Activated T-cell treated with anti-CD3 and anti-CD28 coated beads for 1 hour (primary cell): ENCODE measurements around the gene RPS6KB2.
"Not testable (repeated sequence)": the region's sequence is repeated elsewhere in the genome, so short reads cannot be mapped to it uniquely, and the experiment has no call there.

ENCODE experiments used
- DNase-seq: peaks from one replicate; pipeline ENCODE4 v3.0.0-alpha.2; 2020; ENCODE audit warnings: low read depth

RPS6KB2 gene

DNA sequence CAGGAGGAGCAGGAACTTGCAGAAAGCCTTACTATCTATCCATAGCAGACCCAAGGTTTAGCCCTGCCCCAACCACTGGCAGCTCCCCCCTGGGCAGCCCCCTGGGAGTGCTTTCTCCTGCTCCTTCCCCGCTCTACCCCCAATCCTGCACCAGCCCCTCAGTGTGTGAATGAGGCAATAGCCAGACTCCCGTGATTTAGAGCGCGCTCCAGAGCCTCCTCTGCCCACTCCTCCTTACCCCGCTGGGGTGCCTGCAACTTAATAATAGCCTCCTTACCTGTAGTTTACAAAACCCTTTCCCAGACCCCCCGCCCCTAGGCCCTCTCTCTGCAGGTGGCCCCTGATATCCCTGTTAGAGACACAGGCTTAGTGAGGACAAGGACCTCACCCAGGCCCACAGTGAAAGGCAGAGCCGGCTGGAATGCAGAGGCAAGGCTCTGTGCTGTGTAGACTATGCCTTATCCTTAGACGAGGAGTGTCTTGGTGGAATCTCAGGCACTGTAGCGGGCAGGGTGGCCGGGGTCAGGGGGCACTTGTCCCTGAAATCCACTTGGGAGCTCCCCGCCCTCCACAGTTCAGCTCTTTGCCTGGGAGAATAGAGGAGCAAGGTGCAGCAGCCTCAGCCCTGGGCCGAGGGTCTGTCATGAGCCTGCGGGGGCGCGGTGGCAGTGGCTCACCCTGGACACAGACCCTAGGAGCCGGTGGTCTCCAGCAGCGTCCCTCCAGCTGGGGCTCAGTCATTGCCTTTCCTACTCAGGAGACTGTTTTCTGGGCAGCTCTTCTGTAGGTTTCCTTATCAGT, 17.1 kb upstream of the RPS6KB2 start:
- DNase-seq = no peak

DNA sequence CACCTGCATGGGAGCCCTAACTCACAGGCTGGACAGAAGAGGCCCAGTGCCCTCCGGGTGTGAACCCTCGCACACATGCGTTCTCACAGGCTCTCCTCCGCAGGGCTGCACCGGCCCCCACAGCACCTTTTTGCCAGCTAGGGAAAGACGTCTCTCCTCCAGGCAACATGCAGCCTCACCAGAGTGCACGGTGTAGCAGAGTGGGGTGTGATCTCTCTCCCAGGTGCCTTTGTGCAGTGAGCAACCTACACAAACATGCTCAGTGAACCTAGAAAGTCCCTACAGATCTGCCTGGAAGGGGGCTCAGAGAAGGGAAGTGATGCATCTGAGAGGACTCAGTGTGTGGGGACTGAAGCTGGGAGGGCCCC, 16.5 kb upstream of the RPS6KB2 start:
- DNase-seq = no peak

DNA sequence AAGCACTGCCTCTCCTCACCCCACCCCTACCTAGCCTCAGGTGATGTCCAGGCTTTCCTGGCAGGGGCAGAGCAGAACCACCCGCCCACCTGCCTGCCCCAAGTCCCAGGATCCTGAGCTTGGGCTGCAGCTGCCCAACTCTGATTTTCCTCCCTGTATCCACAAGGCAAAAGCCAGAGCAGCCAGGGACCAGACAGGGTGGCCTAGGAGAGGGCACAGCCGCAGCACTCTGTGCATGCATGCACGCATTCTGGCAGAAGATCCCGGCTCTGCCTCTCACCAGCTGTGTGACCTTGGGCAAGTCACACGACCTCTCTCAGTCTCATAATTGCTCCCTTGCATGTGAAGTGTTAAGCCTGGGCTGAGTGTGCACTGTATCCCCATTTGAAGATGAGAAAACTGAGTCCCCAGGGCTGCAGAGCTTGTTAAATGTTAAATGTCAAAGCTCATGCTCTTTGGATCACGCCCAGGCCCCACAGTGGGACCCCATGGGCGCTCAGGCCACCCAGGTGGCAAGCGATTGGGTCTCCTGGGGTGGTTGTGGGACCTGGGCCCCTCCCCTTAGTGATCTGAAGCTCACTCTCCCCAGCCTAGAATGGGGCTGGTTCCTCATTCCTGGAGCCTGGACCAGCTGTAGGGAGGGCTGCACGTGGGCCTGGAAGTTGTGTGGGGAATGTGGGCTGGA, 15.7 kb upstream of the RPS6KB2 start:
- DNase-seq = no peak

DNA sequence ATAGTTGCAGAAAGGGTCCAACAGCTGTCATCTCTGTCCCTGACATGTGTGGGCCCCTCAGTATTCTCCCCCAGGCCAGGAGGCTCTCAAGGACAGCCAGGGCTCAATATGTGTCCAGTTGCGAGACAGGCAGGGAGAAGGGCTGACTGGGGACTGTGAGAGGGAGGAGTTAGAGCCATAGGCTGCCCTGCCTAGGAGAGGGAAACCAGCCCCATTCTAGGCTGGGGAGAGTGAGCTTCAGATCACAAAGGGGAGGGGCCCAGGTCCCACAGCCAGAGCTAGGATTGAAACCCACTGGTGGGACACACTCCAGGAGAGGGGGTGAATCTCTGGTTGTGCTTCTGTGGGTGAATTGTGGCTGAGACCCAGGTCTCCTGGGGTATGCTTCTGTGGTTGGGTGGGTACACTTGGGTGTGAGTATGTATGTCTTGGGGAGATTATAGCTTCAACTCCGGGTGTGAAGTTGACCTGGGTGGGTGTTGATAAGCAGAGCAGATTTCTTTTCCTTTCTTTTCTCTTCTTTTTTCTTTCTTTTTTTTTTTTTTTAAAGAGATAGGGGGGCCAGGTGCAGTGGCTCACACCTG, 14.9 kb upstream of the RPS6KB2 start:
- DNase-seq = no peak

DNA sequence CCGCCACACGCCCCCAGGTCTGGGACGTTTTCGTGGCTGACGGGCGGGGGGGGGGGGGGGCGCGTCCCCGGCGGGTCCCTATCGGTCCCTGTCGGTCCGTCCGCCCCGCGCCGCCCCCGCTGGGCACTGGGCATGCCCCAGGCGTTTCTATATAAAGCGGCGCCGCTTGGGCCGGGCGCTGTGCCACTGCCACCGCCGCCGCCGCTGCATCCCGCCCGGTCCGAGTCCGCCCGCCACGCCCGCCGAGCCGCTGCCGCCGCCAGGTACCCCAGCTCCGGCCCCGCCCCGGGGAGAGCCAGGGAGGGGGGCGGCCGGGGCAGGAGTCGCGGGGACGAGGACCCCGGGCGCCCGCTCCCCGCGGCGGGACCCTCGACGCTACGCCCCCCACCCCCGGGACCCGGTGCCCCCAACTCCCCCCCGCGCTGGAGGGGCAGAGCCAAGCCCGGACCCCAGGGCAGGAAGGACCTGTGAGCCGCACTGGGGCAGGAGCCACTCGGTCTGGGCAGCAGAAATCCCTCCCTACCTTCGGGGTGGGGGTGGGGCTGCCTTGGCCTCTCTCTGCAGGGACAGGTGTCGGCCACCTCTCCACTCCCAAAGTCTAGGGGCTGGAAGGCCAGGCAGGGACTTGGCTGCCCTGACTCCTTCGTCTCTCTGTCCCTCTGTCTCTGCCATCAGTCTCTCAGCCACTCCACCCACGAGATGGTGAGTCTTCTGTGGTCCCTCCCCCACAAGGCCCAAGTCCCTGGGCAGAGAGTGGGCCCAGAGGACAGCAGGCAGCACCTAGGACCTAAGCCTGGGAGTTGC, 12.6 kb upstream of the RPS6KB2 start, which contains the start of gene CARNS1:
Gene CARNS1 (plus strand): TSS at position 178 of the 804 bp plus-strand sequence. CDS start 522 bp downstream, at position 700.
- no peak for DNase-seq

DNA sequence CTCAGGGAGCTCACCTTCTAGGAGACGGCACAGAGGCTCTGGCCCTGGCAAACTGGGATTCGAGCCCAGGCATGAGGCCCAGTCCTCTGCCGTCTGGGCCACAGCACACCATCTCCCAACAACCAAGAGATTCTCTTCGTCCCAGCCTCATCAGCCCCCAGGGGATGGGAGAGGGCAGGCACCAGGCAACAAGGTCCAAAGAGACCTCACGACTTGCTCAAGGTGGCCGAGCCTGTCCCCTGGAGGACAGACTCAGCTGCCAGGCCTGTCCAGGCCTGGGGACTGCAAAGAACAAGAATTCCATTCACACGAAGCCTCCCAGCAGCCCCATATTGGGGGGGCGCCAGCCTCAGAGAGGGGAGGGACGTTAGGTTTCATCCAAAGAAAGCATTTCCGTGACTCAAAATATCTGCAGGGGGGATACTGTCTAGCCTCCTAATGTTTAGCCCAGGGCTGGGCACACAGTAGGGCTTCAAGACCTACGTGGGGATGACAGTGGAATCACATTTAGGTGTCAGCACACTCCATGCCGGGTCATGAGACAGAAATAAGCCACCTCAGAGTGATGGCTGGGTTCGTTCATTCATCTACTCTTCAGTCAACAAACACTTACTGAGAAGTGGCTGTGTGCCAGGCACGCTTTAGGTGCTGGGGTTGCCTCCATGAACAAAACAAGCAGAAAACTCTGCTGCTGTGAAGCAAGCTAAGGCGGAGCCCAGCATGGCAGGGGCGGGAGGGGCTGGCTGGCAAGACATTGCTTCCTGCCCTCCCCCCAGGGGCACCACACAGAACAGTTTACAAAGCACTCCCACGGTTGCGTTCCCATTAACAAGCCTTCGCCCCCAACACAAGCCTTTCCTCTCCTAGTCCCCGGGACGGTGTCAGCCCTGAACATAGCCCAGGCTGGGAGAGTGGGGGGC, 11.6 kb upstream of the RPS6KB2 start:
- peak; percentile 74 for DNase-seq

DNA sequence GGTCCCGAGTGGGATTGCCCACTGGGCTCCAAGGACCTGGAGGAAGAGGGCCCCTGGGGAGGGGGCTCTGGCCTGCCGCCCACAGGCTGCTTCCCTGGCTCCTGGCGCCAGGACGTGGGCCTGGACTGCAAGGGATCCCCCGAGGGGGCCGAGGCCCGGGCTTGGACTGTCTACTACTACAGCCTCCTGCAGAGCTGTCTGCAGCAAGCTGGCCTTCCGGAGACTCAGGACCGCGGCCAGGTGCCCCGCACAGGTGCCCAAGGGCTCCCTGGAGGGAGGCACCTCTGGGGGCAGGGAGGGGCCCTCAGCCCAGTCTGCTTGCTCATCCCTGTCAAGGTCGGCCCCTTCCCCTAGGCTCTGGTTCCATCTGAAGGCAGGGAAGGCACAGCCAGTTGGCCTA, 10.9 kb upstream of the RPS6KB2 start:
- DNase-seq = no peak

DNA sequence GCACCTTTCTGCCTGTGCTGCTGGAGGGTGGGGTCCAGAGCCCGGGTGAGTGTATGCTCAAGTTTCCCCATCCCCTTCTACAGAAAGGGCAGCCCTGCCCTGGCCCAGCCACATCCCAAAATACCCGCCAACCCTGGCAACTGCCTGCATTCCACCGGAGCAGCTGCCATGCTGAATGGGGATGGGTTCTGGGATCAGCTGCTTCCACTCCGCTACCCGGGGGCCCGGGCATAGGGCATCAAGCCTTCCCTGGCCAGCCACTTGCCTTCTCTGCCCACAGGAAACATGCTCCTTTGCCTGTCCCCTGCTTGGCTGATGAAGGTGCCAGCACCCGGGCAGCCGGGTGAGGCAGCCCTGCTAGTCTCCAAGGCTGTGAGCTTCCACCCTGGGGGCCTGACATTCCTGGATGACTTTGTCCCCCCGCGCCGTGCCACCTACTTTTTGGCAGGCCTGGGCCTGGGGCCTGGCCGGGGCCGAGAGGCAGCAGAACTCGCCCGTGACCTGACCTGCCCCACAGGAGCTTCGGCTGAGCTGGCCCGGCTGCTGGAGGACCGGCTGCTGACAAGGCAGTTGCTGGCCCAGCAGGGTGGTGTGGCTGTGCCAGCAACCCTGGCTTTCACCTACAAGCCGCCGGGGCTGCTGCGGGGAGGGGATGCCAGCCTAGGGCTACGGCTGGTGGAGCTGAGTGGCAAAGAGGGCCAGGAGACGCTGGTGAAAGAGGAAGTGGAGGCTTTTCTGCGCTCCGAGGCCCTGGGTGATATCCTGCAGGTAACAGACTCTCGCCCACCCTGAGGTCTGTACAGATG, 9.6 kb upstream of the RPS6KB2 start:
- DNase-seq = no peak

DNA sequence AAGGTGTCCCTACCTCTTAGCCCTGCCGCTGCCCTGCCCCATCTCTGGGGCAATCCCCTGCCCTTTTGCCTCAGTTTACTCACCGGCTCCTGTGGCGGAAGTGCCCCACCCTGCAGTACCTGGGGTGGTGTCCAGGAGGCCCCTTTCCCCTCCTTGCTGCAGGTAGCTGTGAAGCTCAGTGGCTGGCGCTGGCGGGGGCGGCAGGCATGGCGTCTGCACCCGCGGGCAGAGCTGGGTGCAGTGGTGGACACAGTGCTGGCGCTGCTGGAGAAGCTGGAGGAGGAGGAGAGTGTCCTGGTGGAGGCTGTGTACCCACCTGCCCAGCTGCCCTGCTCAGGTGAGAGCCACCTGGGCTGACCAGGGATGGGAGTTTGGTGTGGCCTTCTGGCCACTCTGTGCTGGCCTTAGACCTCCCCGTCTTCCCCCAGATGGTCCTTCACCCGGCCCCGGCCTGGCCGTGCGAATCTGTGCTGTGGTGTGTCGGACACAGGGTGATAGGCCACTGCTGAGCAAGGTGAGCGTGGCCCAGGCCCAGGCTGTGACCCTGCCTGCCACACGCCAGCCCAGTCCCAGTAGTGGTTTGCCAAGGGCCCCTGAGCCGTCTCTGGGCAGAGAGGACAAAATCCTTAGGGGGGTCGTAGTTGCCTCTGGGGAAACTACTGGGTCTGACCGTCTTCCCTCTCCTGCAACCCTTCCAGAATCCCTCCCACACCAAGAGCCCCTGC, 8.8 kb upstream of the RPS6KB2 start:
- DNase-seq = no peak

DNA sequence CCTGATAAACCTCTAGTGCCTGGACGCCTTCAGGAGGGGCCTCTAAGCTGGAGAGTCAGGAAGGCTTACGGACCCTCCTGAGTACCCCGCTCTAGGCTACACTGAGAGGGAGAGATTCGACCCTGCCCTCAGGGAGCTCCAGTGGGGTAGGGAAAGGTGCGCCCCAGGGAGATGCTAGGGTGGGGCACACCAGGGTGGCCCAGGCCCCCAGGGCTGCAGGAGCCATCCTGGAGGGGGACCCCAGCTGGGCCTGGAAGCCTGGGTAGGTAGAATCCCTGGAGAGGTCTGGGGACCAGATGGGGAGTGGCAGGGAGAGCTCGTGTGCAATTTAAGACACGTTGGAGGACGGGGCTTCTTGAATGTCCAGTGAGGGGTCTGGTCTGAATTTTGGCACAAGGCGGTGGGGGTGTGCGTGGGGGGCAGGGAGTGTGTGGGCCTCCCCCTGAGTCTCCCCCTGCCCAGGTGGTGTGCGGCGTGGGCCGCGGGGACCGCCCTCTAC, 8.1 kb upstream of the RPS6KB2 start:
- no peak for DNase-seq

DNA sequence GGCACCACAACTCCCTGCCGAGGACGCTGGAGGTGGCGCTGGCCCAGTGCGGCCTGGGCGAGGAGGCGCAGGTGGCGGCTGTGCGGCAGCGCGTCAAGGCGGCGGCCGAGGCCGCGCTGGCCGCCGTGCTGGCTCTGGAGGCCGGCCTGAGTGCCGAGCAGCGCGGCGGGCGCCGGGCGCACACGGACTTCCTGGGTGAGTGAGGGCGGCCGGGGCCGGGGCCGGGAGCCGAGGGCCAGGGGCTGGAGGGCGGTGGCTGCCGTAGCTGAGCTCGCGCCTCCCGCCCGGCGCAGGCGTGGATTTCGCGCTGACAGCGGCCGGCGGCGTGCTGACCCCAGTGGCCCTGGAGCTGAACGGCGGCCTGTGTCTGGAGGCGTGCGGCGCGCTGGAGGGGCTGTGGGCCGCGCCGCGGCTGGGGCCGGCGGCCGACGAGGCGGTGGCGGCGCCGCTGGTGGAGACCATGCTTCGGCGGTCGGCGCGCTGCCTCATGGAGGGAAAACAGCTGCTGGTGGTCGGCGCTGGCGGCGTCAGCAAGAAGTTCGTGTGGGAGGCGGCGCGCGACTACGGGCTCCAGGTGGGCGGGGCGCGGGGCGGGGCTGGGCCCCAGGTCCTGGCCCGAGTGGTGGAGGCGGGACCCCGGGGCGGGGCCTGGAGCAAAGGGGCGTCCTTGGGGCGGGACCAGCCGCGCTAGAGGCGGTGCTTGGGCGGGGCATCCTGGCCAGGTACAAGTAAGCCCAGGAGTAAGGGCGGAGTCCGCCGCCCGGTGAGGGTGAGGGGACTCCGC, 7.5 kb upstream of the RPS6KB2 start:
- peak; percentile 98 for DNase-seq

DNA sequence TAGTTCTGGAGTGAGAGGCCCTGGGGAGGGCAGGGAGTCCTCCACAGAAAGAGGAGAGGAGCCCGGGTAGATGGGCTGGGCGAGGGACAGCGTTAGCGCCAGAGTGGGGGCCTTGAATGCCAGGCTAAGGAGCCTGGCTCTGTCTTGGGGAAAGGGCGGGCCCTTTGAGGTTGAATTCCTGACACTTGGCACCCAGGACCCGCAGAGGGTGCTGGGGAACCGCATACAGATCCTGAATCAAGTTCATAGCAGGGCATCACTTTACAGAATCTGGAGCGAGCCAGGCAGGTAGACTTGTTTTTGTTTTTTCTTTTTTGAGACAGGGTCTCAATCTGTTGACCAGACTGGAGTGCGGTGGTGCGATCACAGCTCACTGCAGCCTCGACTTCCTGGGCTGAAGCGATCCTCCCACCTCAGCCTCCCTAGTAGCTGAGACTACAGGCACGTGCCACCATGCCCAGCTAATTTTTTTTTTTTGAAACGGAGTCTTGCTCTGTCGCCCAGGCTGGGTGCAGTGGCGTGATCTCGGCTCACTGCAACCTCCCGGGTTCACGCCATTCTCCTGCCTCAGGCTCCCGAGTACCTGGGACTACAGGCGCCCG, 6.8 kb upstream of the RPS6KB2 start:
- DNase-seq = no peak

DNA sequence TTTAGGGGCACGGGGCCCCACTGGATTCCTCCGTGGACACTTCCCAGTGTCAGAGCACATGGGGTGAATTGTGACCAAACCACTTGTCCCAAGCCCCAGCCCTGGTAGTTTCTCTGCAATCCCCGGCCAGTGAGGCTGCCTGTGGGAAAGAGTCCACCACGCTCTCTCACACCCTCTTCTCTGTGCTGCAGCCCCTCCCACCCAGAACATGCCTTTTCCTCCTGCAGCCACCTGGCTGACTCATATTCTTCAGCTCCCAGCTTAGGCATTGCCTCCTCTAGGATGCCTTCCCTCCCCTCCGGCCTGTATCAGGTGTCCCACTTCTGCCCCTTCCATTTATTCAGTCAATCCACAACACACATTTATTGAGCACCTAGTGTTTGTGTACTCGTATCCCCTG, 5.4 kb upstream of the RPS6KB2 start:
- no peak for DNase-seq

DNA sequence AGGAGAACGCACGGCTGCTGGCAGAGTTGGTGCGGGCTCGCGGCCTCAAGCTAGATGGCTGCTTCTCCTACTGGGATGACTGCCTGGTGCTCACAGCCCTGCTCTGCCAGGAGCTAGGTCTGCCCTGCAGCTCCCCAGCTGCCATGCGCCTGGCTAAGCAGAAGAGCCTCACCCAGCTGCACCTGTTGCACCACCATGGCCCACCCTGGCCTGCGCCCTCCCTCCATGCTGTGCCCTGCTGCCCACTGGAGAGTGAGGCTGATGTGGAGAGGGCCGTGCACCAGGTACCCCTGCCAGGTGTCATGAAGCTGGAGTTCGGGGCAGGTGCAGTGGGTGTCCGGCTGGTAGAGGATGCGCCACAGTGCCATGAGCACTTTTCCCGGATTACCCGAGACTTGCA, 4.8 kb upstream of the RPS6KB2 start:
- DNase-seq = no peak

DNA sequence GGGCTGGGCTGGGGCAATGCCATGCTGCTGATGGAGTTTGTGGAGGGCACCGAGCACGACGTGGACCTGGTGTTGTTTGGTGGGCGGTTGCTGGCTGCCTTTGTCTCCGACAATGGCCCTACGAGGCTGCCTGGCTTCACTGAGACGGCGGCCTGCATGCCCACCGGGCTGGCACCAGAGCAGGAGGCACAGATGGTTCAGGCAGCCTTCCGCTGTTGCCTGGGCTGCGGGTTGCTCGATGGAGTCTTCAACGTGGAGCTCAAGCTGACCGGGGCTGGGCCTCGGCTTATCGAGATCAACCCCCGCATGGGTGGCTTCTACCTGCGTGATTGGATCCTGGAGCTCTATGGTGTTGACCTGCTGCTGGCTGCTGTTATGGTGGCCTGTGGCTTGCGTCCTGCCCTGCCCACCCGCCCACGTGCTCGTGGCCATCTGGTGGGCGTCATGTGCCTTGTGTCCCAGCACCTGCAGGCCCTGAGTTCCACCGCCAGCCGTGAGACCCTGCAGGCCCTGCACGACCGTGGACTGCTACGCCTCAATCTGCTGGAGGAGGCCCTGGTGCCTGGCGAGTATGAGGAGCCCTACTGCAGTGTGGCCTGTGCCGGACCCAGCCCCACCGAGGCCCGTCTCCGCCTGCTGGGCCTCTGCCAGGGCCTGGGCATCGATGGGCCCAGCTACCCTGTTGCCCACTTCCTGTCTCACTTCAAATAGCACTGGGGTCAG, 4.2 kb upstream of the RPS6KB2 start:
- DNase-seq = no peak

DNA sequence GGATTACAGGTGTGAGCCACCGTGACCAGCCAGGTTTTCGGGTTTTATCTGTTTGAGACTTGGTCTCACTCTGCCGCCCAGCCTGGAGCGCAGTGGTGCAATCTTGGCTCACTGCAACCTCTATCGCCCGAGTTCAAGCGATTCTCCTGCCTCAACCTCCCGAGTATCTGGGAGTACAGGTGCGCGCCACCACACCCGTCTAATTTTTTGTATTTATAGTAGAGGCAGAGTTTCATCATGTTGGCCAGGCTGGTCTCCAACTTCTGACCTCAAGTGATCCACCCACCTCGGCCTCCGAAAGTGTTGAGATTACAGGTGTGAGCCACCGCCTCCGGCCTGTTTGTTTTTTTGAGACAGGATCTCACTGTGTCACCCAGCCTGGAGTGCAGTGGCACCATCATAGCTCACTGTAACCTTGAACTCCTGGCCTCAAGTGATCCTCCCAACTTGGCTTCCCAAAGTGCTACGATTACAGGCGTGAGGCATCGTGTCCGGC, 882 bp upstream of the RPS6KB2 start:
- DNase-seq = not testable (repeated sequence)

DNA sequence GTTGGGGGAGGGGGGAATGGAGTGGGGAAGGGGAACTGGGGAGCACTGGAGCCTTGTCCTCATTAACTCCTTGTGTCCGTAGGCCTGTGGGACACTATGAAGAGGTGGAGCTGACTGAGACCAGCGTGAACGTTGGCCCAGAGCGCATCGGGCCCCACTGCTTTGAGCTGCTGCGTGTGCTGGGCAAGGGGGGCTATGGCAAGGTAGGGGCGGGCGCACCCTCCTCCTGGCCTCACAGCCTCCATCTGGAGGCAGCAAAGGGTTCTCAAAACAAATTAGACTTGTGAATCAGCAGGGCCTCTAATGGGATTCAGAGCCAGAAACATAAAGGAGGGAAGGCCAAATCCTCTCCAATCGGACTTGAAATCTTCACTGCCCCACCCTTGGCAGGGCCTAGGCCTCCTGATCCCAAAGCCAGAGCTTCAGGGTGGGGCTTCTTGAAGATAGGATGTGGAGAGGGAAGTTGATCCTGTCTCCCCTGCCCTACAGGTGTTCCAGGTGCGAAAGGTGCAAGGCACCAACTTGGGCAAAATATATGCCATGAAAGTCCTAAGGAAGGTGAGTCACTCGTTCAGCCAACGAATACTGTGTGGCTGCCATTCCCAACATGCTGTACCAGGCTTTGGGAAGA, 859 bp downstream of the RPS6KB2 start:
- DNase-seq = no peak
